ENCODE measurements around the gene FAM222B.

- TF ChIP-seq CTCF (IDR thresholded peaks at IDR 0.05; ENCODE audit: low read depth, low read length) (no peak), POLR2A (IDR thresholded peaks at IDR 0.05; ENCODE audit: extremely low read depth, insufficient read length) (no peak), MAX (IDR thresholded peaks at IDR 0.05; ENCODE audit: low read depth, low read length) (no peak), MYC (IDR thresholded peaks at IDR 0.05; ENCODE audit: low read depth, low read length) (no peak)
Measured at GRCh38 chr17:28706471-28707338, 135.9 kb downstream of the FAM222B start.
